Measurements from ENCODE around the gene TAOK3.
"Not testable (repeated sequence)": the region's sequence is repeated elsewhere in the genome, so short reads cannot be mapped to it uniquely, and the experiment has no call there.

Gene TAOK3

DNA sequence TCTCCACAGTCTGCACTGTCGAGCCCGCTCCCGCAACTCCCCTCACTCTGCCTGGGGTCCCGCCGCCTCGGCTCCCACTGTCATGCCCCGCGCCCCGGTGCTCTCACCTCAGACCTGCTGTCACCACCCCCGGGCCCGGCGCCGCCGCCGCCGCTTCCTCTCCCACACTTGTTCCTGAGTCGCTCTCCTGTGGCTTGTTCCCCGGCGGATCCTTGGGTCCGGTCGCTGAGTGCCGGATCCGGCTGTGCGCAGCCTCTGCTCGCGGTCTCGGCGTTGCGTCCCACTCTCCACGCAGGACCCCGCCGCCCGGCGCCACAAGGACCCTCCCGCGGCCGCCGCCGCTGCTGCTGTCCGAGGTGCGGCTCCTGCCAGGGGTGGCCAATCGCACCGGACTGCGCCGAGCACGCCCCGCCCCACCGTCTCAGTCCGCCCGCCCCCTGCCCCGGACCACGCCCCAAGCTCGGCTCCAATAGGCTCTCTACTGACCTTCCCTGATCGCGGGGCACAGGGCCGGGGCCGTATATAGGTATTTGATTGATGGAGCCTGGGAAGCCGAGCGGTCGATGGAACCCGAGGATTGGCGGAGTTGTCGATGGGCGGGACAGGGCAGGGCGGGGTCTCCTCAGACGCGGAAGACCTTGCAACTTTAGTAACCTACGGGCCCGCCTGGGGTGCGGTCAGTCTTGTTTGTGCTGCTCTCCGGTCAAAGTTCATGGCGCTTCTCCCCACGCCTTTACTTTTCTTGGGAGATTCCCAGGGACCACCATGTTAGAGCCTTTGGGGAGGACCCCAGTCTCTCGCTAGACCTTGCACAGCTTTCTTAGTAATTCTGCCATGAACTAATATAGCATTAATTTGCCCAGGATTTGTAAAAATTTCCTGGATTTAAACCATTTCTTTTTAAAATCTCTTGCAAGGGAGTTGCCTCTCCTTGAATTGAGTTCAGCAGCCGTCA lies at the start of gene TAOK3:
TAOK3 (minus strand) TSS at position 367 of the 955 bp plus-strand sequence. CDS start 117,340 bp downstream, outside the sequence.
- peak; percentile 96 for DNase-seq (ENCODE audit: low spot score)

DNA sequence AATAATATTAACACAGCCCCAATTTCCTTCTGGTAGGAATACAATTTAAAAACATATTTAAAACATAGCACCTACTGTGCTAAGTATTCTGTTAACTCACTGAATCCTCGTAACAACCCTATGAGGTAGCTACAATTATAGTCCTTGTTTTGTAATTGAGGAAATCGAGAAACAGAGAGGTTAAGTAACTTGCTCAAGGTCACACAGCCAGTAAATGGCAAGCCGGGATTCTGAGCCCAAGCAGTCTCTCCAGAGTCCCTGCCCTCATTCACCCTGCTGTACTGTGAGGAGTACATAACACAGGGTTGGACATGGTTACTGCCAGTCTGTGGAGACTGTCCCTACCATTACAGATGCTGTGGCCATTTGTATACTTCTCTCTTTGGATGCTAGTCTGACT lies 48.0 kb upstream of the TAOK3 start:
- DNase-seq (ENCODE audit: low spot score), result no peak

DNA sequence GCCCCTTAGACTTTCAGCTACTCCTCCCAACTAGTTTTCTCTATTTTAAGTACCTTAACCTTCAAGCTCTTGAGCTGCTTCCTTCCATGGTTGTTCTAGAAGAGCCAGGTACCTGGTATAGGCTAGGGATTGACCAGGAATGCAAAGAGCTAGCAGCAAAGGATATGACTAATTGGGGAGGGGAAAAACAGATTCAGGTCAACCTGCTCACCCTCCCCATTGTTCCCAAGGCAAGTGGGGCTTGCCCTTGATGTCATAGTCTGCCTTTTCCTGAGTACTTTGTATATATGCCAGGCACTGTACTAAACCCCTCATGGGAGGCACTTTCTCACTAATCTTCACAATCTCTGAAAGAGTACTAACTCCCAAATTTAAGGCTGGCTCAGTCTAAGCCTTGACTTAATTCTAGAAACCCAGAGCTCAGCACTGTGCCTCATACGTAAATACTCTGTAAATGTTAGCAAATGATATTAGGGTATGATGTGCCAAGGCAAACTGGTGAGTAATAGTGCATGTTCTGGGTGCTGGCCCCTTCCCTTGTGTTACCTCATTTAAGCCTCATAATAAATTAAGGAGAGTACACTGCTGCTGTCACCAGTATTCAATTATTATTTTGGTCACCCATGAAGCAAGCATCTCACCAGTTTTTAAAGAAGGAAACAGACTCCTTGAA lies 45.8 kb upstream of the TAOK3 start:
- peak; percentile 57 for DNase-seq (ENCODE audit: low spot score)

DNA sequence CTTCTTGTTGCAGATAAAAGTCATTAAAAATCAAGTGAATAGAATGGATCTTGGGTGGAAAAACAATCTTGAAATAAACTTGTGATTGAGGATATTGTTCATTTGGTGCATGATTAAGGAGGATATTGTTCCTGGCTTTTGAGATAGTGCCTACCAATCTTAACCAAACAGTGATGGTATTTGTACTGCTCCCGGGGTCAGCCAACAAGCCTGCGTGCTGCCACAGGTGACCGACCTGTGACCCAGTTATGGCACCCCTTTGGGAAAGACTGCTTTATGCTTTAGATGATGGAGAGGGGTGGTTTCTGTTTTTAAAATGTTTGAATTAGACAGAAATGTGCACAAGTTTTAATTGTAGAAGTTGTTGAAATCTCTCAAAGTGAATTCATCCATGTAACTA lies 45.2 kb upstream of the TAOK3 start:
- no peak for DNase-seq (ENCODE audit: low spot score)

DNA sequence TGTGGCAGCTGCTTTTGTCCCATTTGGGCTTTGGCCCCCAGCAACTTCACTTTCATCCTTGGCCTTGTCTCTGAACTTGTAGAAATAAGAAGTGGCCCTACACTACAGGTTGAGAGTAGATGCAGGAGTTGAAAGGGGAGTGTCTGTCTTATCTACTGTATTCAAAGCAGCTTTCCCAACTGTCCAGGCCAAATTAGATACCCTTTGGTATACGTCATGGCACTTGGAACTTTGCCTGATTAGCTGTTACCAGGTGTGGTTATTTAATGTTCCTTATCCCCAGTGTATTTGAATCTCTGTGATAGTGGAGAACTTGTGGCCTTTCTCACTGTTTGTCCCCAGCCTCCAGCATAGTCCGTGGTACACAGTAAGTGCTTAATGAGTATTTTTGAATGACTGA lies 37.1 kb upstream of the TAOK3 start:
- no peak for DNase-seq (ENCODE audit: low spot score)

DNA sequence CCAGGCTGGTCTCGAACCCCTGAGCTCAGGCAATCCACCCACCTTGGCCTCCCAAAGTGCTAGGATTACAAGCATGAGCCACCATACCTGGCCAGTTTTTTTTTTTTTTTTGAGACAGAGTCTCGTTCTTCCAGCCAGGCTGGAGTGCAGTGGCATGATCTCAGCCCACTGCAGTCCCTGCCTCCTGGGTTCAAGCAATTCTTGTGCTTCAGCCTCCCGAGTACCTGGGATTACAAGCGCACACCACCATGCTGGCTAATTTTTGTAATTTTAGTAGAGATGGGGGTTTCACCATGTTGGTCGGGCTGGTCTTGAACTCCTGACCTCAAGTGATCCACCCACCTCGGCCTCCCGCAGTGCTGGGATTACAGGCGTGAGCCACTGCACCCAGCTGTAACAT lies 35.5 kb upstream of the TAOK3 start:
- DNase-seq (ENCODE audit: low spot score), result not testable (repeated sequence)

DNA sequence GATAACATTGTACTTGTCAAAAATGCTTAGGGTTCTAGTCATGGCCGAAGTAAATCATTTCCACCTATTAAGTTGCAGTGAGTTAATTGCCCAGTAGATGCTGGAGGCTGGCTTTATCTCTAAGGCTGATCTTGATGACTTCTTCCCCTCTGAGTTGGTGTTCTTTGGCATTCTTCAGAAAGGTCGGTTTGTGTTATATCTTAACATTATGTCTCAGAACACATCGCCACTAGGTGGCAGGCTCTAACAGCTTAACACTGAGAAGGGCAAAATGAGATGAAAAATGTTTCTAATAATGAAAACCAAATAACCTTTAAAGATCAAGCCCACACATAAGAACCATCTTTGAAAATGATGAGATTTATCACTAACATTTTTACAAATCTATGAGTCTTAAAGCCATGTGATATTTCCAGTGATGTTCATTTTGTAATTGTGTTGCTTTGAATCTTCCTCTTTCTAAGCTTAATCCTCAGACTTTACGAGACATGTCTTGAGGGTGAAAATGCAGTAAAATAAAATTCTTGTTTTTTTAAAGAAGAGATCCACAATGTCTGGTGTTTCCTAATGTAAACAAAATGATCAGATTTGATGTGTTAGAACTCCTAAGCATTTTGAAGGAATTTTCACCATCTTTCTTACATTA lies 32.3 kb upstream of the TAOK3 start:
- DNase-seq (ENCODE audit: low spot score), result peak; percentile 76

DNA sequence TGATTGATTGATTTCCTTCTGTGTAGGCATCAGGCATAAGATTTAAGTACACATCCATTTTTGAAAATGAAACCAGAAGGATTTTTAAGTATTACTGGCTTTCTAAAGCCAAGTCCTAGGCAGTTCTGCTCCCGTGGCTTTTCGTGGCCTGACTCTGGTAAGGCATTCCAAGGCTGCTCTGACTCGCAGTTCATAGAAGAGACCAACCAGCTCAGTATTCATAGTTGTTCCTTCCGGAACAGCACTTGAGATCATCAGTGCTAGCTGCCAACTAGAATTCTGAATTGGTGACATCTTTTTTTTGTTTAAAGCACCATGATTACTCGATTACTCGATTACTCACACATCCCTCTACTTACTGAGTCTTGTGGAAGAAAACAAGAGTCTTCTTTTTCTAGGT lies 29.5 kb upstream of the TAOK3 start:
- peak; percentile 30 for DNase-seq (ENCODE audit: low spot score)

DNA sequence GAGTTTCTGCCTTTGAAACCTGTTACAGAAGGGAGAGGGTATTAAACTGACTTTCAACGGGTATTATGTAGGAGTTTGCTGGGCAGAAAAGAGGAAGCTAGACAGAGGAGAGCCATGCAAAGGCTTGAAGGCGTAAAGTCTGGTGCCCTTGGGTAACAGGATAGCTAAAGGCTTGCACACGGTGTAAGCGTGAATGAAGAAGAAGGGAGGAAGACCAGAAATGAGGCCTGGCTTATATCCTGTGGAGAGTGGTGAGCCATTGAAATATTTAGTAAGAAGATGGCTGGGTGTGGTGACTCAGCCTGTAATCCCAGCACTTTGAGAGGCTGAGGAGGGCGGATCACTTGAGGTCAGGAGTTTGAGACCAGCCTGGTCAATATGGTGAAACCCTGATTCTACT lies 26.2 kb upstream of the TAOK3 start:
- DNase-seq (ENCODE audit: low spot score), result no peak

DNA sequence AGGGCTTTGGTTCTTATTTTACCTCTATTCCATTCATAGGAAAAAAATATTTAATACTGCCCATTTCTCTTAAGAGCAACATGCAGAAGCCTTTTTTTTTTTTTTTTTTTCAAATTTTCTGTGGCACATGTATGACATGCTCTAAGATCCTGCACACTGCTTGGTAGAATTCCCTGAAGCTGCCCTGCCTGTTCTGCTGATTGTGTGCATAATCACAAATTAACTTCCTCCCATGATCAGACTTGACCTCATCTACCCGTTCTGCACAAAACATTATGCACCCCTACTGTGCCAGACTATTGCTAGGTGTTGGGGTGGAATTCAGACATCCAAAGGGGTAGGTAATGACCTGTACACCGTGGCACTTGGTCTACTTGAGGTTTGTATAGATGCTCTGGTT lies 25.8 kb upstream of the TAOK3 start:
- DNase-seq (ENCODE audit: low spot score), result no peak

DNA sequence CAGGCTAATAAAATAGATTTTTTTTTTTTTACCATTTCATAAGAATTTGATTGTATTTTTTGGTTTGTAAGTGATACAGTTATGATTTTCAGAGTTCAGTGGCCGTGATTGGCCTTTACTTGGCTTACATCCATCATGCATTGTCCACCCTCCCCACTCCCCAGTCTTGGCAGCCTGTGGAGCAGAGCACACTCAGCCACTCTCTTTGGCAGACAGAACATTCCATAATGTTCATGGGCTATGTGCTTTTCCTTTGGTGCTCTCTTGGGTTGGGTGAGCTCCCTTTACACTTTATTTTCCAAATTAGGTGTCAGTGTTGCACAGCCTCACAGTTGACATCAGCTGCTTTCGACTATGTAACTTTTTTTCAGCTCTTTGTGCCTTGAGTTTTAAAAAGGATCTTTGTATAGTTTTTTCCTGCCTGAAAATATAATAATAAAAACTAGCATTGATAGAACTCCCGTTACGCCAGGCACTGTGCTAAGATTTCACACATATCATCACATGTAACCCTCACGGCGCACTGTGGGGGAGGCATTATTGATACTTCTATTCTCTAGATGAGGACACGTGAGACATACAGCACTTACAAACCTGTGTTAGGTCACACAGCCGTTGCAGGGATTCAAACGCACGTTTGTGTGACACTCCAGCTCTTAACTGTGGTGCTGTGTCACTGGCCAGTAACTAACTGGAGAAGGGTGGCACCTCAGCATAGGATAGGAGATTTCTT lies 25.2 kb upstream of the TAOK3 start:
- DNase-seq (ENCODE audit: low spot score), result no peak

DNA sequence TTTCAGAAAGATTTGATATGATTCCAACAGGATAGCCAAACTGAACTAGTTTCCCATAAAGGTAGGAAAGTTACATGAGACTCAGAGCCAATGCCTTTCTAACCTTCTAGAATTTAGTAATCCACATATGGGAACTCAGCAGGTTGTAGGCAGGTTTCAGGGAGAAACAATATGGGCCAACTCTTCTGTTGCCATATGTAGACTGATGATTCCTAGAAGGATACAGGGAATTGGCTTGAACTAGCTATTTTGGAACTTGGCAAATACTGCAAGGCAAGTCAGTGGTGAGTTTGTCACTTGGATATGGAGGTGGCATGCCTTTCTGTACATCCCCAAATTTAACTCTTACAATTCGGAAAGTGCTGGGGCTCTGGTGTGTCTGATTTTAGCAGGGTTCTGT lies 19.1 kb upstream of the TAOK3 start:
- no peak for DNase-seq (ENCODE audit: low spot score)

DNA sequence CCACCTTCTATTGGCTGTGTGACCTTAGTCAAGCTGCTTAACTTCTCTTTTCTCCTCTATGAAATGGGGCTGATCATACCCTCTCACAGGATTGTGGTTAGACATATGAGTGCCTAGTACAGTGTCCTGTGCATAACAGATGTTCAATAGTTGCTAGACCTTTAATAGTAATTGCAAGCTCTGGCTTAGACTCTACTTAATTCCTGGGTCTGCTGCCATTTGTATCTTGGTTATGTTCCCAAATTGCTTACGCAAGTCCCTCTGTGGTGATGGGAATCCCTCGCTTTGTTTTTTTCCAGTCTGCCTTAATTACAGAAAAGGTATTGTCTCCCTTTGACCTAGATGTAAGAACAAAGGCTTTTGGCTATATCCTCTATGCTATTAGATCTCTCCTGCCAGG lies 18.7 kb upstream of the TAOK3 start:
- no peak for DNase-seq (ENCODE audit: low spot score)

DNA sequence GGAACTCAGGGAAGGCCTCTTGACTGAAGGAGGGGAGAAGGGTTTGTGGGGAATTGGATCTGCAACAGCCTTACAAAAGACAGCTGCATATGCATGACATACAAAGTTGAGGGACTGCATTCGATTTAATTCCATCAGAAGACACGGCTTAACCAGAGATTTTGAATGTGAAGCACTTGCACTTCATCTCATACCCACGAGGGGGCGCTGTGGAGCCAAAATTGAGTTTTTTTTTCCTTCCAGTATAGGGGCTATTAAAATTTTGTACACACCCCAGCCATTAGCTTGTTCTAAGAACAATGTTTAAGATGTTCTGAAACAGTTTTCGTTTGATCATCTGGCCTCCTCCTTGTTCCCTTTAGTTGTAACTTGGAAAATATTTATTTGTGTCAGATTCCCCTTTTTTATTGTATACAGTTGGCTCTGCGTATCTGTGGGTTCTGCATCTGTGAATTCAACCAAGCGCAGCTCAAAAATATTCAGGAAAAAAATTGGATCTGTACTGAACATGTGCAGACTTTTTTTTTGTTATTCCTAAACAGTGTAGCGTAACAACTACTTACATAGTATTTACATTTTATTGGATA lies 5.3 kb upstream of the TAOK3 start:
- peak; percentile 46 for DNase-seq (ENCODE audit: low spot score)

DNA sequence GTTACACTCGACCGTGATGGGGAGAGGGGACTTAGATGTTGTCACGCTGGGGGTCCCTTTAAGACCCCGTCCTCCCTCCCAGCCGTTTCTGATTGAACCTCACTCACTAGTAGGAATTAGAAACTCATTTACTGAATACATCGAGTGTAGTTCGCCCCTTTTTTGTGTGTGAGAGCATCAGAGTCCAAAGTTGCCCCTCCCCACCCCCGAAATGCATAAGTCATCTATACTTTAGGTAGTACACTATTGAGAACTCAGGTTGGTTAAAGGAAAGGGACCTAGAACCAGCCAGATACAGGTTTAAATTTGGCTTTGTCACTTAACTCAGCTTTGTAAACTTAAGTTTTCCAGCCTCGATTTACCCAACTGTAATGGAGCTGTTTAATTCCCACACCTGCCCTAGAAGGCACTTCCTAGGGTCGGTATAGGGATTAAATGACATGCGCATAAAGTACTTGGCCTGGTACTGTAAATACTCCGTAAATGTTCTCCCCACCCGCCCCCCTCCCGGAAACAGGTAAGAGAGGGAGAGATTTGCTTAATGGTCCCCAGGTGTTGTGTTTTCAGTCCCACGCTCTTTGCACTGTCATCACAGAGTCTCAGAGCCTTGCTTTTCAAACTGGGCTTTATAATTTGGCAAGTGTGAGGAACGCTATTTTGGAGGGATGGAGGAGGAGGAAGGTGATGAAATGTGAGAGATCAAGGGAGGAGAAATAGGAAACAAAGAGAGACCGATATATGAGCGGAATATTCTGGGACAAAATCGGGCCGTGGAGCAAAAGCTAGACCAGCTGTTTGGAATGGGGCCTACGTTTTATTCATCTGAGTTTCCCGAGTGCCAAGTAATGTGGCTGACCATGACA lies 4.5 kb upstream of the TAOK3 start:
- no peak for DNase-seq (ENCODE audit: low spot score)

DNA sequence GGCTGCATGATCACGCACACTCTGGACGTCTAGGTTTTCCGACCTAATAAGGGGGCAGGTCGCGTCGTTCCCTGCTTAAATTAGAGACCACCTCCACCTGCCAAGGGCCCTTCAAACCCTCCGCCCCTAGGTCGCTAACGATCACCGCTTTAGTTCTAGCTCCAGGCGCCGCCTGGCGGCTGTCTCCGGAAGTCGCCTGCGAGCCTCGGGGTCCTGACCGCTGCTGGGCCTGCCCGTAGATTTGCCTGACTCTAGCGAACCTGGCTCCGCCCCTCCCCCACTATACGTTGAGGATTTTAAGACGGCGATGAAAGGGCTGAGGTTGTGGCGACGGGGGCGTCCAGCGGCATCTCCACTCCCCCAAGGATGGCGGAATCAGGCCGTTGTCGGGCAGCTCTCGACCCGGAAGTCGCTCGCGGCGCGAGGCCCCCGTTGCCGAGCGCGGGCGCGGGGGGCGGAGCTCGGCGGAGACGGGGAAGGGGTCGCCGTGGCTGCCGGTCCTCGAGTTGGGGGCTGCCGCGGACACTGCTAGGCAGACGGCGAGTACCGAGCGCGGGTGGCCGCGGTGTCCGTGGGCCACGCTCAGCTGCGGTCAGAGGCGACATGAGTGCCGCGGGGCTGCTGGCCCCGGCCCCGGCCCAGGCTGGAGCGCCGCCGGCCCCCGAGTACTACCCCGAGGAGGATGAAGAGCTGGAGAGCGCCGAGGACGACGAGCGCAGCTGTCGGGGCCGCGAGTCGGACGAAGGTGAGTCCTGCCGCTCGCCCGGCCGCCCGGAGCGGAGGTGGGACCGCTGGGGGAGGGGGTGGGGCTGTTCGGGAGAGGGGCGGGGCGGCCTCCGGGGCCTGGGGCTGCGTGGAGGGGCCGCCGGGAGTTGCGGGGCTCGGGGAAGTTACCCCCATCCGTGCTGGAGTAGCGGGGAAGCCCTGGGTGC lies 3.6 kb upstream of the TAOK3 start, which contains the start of gene SUDS3:
SUDS3 (plus strand) TSS at position 467 of the 932 bp plus-strand sequence; CDS start at position 604, 137 bp downstream.
- peak; percentile 77 for DNase-seq (ENCODE audit: low spot score)

DNA sequence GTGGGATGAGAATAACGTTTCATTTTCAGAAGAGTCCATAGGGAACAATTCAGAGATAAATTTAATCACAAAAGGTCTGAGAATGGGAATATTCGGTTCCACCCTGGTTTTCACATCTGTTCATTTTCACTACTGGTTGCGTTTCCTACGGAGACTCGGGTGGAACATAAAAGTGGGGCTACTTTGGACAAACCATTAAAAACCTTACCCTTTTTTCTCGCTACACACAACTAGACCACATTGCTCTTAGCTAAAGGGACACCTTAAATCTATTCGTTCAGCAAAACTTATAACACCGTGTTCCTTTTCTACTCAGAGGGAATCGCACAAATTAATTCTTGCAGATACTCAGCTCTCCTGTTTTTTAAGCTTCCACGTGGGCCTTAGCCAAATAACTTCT lies 2.6 kb upstream of the TAOK3 start:
- DNase-seq (ENCODE audit: low spot score), result no peak

DNA sequence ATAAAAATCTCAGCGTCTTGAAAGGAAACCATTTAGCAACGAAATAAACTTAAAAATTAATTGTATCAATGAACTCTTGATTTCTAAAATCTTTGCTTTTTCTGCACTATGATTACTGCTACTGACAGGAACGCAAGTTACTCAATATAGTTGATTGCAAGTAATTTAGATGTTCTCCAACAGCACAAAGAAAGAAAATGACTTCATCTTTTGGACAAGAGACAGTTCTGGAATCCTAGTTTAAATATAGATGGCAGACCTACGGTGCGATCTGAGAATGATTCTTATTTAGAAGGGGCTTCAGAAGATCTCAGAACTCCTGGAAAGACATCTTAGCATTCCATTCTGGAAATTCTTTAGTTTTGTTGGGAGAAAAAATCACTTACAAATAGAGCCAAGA lies 2.2 kb upstream of the TAOK3 start:
- no peak for DNase-seq (ENCODE audit: low spot score)

DNA sequence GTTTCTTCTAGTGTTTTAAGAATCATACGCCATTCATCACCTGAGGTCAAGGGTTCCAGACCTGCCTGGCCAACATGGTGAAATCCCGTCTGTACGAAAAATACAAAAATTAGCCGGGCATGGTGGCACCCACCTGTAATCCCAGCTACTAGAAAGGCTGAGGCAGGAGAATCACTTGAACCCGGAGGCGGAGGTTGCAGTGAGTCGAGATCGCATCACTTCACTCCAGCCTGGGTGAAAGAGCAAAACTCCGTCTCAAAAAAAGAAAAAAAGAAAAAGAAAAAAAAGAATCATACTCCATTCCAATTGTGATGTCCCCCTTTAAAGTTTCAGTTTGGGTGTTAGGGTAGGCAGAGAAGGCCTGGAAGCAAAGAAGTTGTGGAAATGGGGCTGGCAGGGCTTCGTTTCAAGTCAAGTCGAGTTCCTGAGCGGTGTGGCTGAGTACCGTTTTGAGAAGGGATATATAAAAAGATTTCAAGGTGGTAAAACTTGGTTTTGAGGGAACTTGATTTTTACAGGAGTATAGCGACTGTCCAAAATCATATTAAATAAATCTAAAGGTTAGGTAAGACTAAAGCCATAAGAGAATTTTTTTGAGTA lies 1.5 kb upstream of the TAOK3 start:
- no peak for DNase-seq (ENCODE audit: low spot score)
